Adipocyte (in vitro differentiated cells): ENCODE results near the gene PTCD3.

Experiments
- DNase-seq: peaks from one replicate; pipeline ENCODE4 v3.0.0-alpha.2; 2015; ENCODE audit warnings: low read depth
- H3K27me3 ChIP-seq: replicated peaks from 2 replicates; pipeline ENCODE4 v1.7.0; 2013; ENCODE audit warnings: mild to moderate bottlenecking, low read length, moderate library complexity; ENCODE audit not compliant: control insufficient read depth, insufficient read depth
- H3K36me3 ChIP-seq: 2 replicates; pipeline ENCODE4 v1.7.0; 2013; ENCODE audit warnings: low read length, mild to moderate bottlenecking, moderate library complexity; ENCODE audit not compliant: control insufficient read depth, insufficient read depth, severe bottlenecking
- H3K4me1 ChIP-seq: 2 replicates; pipeline ENCODE4 v1.7.0; 2013; ENCODE audit warnings: mild to moderate bottlenecking, low read length, moderate library complexity; ENCODE audit not compliant: control insufficient read depth, insufficient read depth
- H3K4me3 ChIP-seq: 2 replicates; pipeline ENCODE4 v1.7.0; 2013; ENCODE audit warnings: mild to moderate bottlenecking, low read length, moderate library complexity
- H3K9ac ChIP-seq: 2 replicates; pipeline ENCODE4 v1.7.0; 2013; ENCODE audit warnings: mild to moderate bottlenecking, low read length, moderate library complexity
- H3K9me3 ChIP-seq: 2 replicates; pipeline ENCODE4 v1.7.0; 2013; ENCODE audit warnings: mild to moderate bottlenecking, low read length, moderate library complexity; ENCODE audit not compliant: control insufficient read depth

Gene PTCD3

DNA sequence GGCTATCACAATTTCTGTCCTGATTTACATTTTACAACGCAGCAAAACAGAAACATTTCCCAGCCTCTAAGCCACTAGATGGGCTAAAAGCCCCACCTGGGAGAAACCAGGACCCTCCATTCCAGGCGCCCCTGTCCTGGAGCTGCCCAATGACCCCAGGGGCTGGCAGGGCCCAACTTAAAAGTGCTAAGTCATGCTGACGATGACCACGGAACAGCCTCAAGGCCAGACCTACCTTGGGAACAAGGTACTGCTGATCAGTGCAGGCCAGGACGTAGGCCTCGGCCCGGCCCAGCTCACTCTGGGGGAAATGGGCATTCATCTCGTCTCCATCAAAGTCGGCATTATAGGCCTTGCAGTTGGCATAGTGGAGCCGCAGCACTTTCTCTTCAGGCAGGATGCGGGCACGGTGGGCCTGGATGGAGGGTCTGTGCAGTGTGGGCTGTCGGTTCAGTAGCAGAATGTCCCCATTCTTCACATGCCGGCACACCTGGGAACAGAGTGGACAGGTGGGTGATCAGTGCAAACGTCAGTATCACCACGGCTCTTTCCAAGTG lies 36.2 kb upstream of the PTCD3 start:
- peaks cover 68% of the 10 kb centered on the region for H3K36me3 ChIP-seq
- DNase-seq = no peak
- no peaks in the 10 kb centered on the region for H3K27me3 ChIP-seq
- no peak overlapping the region for H3K4me3 ChIP-seq
- H3K9me3 ChIP-seq = no peaks in the 10 kb centered on the region
- H3K4me1 ChIP-seq = peaks cover 44% of the 10 kb centered on the region
- no peak overlapping the region for H3K9ac ChIP-seq

DNA sequence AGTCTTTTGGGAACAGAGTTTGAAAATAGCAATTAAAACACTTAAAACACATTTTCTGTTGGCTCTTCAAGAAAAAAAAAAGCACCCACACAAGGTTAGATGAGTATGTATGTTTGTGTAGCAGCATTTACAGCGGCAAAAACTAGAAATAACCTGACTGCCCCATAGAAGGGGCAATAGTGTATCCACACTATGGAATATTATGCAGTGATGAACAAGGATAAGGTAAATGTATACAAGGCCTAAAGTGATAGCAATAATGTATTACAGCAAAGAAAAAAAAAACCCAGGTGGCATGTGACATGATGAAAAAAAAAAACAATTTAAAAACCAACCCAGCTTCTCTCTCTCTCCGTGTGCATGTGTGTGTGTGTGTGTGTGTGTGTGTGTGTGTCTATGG lies 35.2 kb upstream of the PTCD3 start:
- Histone ChIP-seq H3K36me3 (peaks cover 68% of the 10 kb centered on the region), H3K4me1 (peaks cover 34% of the 10 kb centered on the region), H3K9ac (no peak overlapping the region), H3K9me3 (no peaks in the 10 kb centered on the region), H3K4me3 (no peak overlapping the region), H3K27me3 (no peaks in the 10 kb centered on the region)
- no peak for DNase-seq

DNA sequence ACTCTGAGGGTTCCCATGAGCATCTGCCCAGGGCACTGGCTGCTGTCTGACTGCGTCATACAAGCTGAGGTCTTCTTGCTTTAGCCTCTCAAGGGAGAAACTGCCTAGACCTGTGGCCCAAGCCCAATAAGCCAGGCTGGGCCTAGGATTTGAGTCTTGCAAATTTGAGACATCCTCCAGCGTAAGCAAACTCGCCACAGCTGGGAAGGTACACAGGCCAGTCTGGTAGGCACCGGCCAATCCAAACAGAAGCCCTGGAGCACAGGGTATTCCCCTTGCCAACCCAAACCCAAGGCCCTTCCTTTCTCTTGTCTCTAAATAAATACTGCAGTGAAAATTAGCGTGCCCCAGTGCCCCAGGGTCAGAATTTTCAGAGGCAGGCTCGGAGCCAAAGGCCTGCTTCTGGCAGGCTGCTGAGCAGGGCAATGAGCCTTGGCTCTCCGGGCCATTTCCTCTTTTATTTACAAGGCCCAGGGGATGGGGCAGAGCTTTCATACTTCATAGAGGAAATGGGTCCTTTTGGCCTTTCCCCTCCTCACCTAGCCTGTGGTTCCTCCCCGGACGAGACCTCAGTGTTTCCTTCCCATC lies 33.7 kb upstream of the PTCD3 start:
- Histone ChIP-seq H3K4me3 (no peak overlapping the region), H3K27me3 (no peaks in the 10 kb centered on the region), H3K9ac (peak overlapping the region; percentile 7), H3K9me3 (no peaks in the 10 kb centered on the region), H3K4me1 (peaks cover 30% of the 10 kb centered on the region), H3K36me3 (peaks cover 75% of the 10 kb centered on the region)
- no peak for DNase-seq

GRCh38 chr2:86073225-86073624 lies 32.8 kb upstream of the PTCD3 start:
- Histone ChIP-seq H3K36me3 (peaks cover 78% of the 10 kb centered on the region), H3K4me1 (peaks cover 30% of the 10 kb centered on the region), H3K4me3 (no peak overlapping the region), H3K27me3 (no peaks in the 10 kb centered on the region), H3K9ac (no peak overlapping the region), H3K9me3 (no peaks in the 10 kb centered on the region)
- DNase-seq = no peak

- no peaks in the 10 kb centered on the region for H3K9me3 ChIP-seq
- H3K9ac ChIP-seq = no peak overlapping the region
- no peak for DNase-seq
- peaks cover 75% of the 10 kb centered on the region for H3K36me3 ChIP-seq
- peaks cover 20% of the 10 kb centered on the region for H3K4me1 ChIP-seq
- H3K4me3 ChIP-seq = no peak overlapping the region
- H3K27me3 ChIP-seq = no peaks in the 10 kb centered on the region
These were observed 31.8 kb upstream of the PTCD3 start for GRCh38 chr2:86074256-86074655.

DNA sequence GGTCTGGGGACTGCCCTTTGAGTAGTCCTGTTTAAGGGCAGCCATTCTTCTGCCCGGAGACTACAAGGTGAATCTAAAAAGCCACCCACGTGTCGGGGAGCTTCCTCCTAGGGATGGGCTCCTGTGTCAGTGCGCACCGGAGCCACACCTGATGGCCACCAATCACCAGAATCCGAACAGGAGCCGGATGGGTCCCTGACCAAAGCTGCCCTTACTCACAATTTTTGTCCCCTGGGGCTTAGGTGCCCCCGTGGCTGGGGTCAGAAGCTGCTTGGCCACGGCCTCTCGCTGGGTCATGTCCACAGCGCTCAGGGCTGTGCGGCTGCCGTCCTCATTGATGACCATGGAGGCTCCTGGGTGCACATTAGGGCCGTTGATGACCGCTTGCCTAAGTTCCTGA lies 31.2 kb upstream of the PTCD3 start:
- Histone ChIP-seq H3K27me3 (no peaks in the 10 kb centered on the region), H3K36me3 (peaks cover 75% of the 10 kb centered on the region), H3K9me3 (no peaks in the 10 kb centered on the region), H3K4me1 (peaks cover 22% of the 10 kb centered on the region), H3K4me3 (no peak overlapping the region), H3K9ac (no peak overlapping the region)
- no peak for DNase-seq

DNA sequence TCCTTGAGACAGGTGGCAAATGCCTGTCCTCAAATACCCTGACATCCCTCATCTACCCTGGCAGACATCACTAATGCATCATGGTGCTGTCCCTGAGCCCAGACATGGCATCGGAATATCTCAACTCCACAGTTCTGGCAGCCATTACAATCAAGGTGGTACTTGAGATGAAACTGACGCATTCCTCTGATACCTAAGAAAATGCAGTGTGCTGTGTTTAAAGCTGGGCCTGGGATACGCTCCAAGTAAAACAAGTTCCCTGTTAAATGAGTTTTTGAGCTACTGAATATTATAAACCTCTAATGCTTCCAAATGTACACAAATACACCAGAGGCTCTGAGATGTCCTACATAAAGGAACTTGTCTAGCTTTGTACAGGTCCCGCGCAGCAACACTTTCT lies 30.1 kb upstream of the PTCD3 start:
- no peaks in the 10 kb centered on the region for H3K27me3 ChIP-seq
- peaks cover 25% of the 10 kb centered on the region for H3K4me1 ChIP-seq
- H3K36me3 ChIP-seq = peaks cover 74% of the 10 kb centered on the region

GRCh38 chr2:86078774-86079545 lies 27.1 kb upstream of the PTCD3 start:
- Histone ChIP-seq H3K36me3 (peaks cover 84% of the 10 kb centered on the region), H3K9me3 (no peaks in the 10 kb centered on the region), H3K4me1 (peaks cover 6% of the 10 kb centered on the region), H3K4me3 (no peak overlapping the region), H3K9ac (no peak overlapping the region), H3K27me3 (no peaks in the 10 kb centered on the region)
- DNase-seq = peak; percentile 76

More for the DNA sequence above, 30.1 kb upstream of the PTCD3 start:
- Histone ChIP-seq H3K9me3 (no peaks in the 10 kb centered on the region), H3K9ac (no peak overlapping the region), H3K4me3 (no peak overlapping the region)
- DNase-seq = no peak

DNA sequence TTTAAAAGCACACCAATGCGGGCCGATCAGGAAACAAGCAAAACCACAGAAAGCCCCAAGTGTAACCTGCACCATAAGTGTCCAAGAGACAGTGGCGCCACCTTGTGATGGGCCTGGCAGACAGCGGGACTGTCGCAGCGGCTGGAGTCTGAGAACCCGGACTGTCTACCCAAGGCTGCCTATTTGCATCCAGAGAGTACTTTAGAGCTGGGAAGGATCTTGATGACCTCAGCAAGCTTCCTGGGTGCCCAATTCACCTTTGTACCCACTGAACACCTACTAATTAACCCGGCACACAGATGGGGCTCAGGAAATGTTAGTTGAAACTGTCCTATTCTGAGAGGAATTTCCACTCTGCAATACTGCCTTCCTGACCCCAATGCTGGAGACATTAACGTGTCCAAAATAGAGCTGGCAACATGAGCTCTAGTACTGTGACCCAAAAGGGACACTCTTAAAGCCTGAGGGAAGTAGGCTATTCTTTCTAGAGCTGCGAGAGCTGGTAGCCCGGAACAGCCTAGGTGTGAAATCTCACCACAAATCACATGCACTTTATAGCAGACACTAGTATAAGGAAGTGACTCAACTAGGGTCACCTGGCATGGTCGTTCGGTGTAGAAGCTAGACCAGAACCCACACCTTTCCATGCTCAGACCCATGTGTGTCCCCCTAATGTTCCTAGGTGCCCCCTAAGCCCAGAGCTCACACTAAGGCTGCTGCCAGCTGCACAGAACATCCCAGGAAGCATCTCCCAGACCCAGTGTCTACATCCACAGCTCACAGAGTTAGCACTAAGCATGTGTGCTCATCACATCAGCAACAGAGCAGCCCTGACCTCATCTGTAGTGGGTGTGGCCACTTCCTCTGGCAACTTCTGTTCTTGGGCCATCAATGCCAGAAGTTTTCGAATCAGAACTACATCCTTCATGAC lies 25.8 kb upstream of the PTCD3 start:
- Histone ChIP-seq H3K9me3 (no peaks in the 10 kb centered on the region), H3K9ac (no peak overlapping the region), H3K4me1 (peaks cover 6% of the 10 kb centered on the region), H3K4me3 (no peak overlapping the region), H3K36me3 (peaks cover 80% of the 10 kb centered on the region), H3K27me3 (no peaks in the 10 kb centered on the region)
- peak; percentile 84 for DNase-seq

- no peaks in the 10 kb centered on the region for H3K27me3 ChIP-seq
- DNase-seq = no peak
- no peak overlapping the region for H3K4me3 ChIP-seq
- peaks cover 81% of the 10 kb centered on the region for H3K36me3 ChIP-seq
- no peak overlapping the region for H3K9ac ChIP-seq
- H3K4me1 ChIP-seq = peaks cover 6% of the 10 kb centered on the region
- H3K9me3 ChIP-seq = no peaks in the 10 kb centered on the region
These were observed 24.3 kb upstream of the PTCD3 start for GRCh38 chr2:86081724-86082123.

DNA sequence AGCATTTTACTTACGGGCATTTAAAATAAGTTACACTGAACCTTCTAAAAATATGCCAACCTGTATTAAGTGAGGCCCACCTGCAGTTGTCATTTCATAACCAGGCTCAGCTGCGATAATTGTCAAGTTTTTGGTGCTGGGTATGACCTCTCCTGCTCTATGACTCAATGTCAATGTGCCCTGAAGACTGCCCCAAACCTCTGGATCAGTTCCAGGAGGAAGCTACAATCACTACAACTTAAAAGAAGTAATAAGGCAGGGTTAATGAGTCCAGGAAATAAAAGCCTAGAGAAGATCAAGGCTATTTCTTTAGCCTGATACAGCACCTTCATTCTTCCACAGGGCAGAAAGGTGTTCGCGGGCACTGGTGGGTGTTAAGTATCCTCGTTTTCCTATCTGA lies 23.3 kb upstream of the PTCD3 start:
- no peak overlapping the region for H3K9ac ChIP-seq
- H3K4me1 ChIP-seq = peaks cover 6% of the 10 kb centered on the region
- peaks cover 81% of the 10 kb centered on the region for H3K36me3 ChIP-seq
- H3K4me3 ChIP-seq = no peak overlapping the region
- H3K27me3 ChIP-seq = no peaks in the 10 kb centered on the region
- no peaks in the 10 kb centered on the region for H3K9me3 ChIP-seq
- no peak for DNase-seq
